Stimulated activated CD8-positive, alpha-beta memory T cell treated with anti-CD3 and anti-CD28 coated beads, Interleukin-15, amount 100 ng/mL, for 4 hours (primary cell): ENCODE measurements around the gene MGAT4D.
"Not testable (repeated sequence)": the region's sequence is repeated elsewhere in the genome, so short reads cannot be mapped to it uniquely, and the experiment has no call there.

Experiments used
- DNase-seq, 2 donors: peaks; one replicate each; pipeline ENCODE4 v3.0.0-alpha.2; 2020; ENCODE audit warnings: low read depth in 2 of 2

Gene MGAT4D

DNA sequence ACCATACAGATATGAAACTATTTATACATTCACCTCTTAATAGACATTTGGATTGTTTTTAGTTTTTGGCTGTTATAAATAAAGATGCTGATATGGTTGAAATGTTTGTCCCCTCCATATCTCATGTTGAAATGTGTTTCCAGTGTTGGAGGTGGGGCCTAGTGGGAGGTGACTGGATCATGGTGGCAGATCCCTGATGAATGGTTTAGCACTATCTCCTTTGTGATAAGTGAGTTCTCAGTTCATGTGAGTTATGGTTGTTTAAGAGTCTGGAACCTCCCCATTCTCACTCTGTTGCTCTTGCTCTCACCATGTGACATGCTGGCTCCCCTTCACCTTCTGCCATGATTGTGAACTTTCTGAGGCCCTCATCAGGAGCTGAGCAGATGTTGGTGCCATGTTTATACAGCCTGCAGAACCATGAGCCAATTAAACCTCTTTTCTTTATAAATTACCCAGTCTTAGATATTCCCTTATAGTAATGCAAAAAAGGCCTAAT is 58.4 kb downstream of the MGAT4D start:
- DNase-seq, result no peak

DNA sequence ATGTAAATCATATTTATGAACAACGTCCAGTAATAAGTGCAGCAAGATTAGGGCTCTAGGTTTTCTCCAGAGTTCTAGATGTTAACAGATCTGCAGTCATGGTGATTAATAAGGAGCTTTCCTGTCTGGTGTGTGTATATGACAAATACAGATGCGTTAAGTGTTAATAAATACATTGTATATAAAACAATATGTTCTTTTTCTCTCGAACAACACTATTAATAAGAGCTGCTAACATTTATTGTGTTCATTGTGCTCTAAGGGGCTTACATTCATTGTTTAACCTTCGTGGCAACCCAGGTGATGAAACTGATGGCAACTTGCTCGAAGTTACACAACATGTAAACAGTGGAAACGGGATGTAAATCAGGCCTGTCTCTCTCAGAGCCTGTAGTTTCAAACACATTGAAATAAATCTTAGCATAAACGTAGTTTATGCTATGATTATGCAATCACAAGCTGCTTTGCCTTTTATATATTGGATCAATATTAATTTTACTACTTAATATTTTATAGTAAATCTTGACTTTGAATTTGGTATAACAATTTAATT is 70.1 kb downstream of the MGAT4D start:
- no peak for DNase-seq

GRCh38 chr4:140427106-140427918 is 70.8 kb downstream of the MGAT4D start, which contains the start of gene CLGN:
TSS of gene CLGN (minus strand) at chr4:140427648. CDS start at chr4:140413078, 14,570 bp downstream.
- peak in 1 of 2 donors; percentile 13 for DNase-seq

GRCh38 chr4:140426610-140427105 is 71.4 kb downstream of the MGAT4D start:
- DNase-seq, result no peak

DNA sequence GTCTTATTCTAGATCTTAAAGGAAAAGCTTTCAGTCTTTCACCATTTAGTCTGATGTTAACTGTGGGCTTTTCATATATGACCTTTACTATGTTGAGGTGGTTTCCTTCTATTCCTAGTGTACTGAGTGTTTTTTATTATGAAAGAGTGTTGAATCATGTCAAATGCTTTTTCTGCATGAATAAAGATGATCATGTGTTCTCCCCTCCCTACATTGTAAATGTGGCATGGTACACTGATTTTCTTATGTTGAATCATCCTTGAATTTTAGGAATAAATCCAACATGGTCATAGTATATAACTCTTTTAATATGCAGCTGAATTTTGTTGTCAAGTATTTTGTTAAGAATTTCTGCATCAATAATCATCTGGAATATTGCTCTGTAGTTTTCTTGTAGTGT is 75.0 kb downstream of the MGAT4D start:
- DNase-seq, result no peak

- not testable (repeated sequence) for DNase-seq
Measured at GRCh38 chr4:140413130-140413969, 84.7 kb downstream of the MGAT4D start.

DNA sequence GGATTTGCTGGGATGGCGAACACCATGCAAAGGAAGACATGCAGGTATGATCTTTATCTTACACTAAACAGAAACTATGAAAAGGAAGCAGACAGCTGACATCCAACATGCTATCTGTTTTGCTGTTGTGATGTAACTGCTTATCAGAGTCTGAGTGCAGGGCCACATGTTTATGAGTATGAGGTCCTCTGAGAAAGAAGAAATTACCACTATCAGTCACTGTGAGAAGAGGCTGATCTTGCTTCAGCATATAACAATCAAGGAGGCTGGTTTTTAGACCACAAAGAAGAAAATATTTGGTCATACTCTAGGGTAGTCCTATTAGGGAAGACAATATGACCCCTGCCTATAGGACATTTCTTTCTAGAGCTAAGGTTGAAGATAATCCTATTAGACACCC is 89.1 kb downstream of the MGAT4D start:
- no peak for DNase-seq

DNA sequence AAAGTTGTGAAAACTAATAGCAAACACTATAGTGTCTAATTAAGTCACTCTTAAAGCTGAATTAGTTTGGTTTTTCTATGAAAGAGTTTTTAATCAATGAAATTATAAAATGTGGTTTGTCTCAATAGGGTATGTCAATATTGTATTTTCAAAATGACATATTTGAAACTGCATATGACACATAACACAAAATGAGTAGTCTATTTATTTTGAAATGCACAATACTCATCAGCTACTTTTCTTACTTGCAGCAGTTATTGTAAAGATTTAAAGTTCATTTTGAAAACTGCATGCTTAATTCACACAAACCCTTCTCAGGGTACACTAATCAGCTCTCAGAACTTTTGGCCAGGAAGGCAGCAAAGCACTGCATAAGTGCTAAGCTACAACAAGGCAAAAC is 91.8 kb downstream of the MGAT4D start:
- no peak for DNase-seq

DNA sequence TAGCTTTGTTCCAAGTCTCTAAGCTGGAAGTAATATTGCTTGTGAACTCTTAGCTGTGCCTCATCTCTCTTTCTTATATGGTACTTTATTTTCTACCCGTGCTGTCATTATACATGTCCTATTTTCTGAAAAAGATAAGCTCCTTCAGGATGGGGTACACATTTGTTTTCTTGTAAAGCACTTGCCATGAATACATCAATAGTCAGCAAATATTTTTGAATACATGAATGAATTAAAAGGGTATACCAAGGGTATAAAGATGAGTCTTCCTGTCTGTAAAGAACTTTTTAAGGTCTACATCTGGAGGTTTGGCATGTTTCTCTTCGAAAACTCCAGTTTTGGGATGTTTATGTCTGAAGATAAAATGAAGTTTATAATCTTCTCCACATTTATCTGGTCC is 98.0 kb downstream of the MGAT4D start:
- no peak for DNase-seq

DNA sequence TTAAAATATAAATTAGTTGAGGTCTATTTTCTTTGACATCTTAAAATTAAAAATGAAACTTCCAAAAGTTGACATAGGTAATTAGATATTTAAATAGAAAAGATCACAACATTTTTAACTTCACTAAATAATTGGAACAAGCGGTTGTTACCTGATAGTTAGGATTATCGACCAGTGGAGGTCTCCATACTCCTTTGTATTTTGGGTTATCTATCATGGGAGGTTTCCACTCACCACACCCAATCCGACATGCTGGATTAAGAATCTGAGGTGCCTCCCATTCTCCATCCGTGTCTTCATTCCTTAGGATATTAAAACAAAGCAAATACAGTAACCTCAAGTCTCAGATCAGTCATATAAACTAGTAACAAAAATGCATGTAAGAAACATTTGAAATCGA is 102.4 kb downstream of the MGAT4D start:
- no peak for DNase-seq
